Kidney (tissue), 14 donors: ENCODE results near the gene URM1. TPM values are rescaled to one million over a fixed set of nuclear protein-coding genes. Genes with fewer than 3 reads are reported as not detected.
"Not testable (repeated sequence)": the region's sequence is repeated elsewhere in the genome, so short reads cannot be mapped to it uniquely, and the experiment has no call there.

Source experiments
- DNase-seq, 5 donors: peaks; one replicate each; pipeline ENCODE4 v3.0.0-alpha.2; 2013 to 2020
- FAIRE-seq: peaks from 2 replicates; lab custom pipeline; 2012; peaks lifted over from hg19 to GRCh38; lab: Jason Lieb, UNC
- H3K27ac ChIP-seq, 2 donors: one replicate each; pipeline ENCODE4 v1.7.0; 2013; ENCODE audit warnings: low read depth in 2 of 2, low read length in 2 of 2, inconsistent platforms in 1 of 2
- H3K27me3 ChIP-seq: one replicate; pipeline ENCODE4 v1.7.1; 2013; ENCODE audit warnings: low read length, inconsistent platforms; ENCODE audit not compliant: control insufficient read depth, insufficient read depth
- H3K36me3 ChIP-seq, 3 donors: one replicate each; pipeline versions ENCODE4 v1.7.0 to v1.7.1; 2013; ENCODE audit warnings: low read length in 3 of 3, control low read depth in 1 of 3, inconsistent platforms in 1 of 3; ENCODE audit not compliant: insufficient read depth in 3 of 3, control insufficient read depth in 2 of 3
- H3K4me1 ChIP-seq, 3 donors: one replicate each; pipeline versions ENCODE4 v1.7.0 to v1.7.1; 2013; ENCODE audit warnings: low read length in 3 of 3, inconsistent platforms in 1 of 3, low read depth in 1 of 3; ENCODE audit not compliant: control insufficient read depth in 2 of 3, insufficient read depth in 2 of 3
- H3K4me3 ChIP-seq, 3 donors: one replicate each; pipeline versions ENCODE4 v1.7.0 to v1.8.1; 2013; ENCODE audit warnings: low read length in 3 of 3, control low read depth in 1 of 3, inconsistent platforms in 1 of 3
- H3K9ac ChIP-seq, 3 donors: one replicate each; pipeline versions ENCODE4 v1.7.0 to v1.7.1; 2013; ENCODE audit warnings: low read length in 3 of 3, control low read depth in 1 of 3, inconsistent platforms in 1 of 3
- H3K9me3 ChIP-seq, 3 donors: one replicate each; pipeline versions ENCODE4 v1.7.0 to v1.7.1; 2013; ENCODE audit warnings: low read length in 3 of 3, control low read depth in 1 of 3, inconsistent platforms in 1 of 3; ENCODE audit not compliant: control insufficient read depth in 2 of 3, insufficient read depth in 1 of 3
- intact Hi-C: fragments of 100-400 bp; cut with DNase I; formaldehyde crosslinking; loops from one replicate; pipeline ENCODE4 v1.11.1; 2022
- polyA plus RNA-seq: library from polyadenylated mRNA; stranded (reverse); fragments of 350-450 nt; fragmentation: Illumina TruSeq; extraction: RNeasy Lipid Tissue Mini Kit (QIAGEN cat#74804); gene quantifications from one replicate; pipeline ENCODE4 v1.2.3, GENCODE V29; 2014; ENCODE audit warnings: low read depth, low replicate concordance; ENCODE audit not compliant: insufficient read depth
- total RNA-seq: library from RNA; stranded (reverse); fragmentation: NEBNext Ultra II Directional; extraction: Animal tissue kit (Norgen Biotek cat#: 25700); gene quantifications from one replicate; pipeline ENCODE4 v1.2.1, GENCODE V29; 2021
- TF ChIP-seq, protein P1 (sequence below): IDR thresholded peaks from 3 replicates; pipeline ENCODE4 v1.5.1; 2012; ENCODE audit warnings: mild to moderate bottlenecking, moderate library complexity, borderline replicate concordance; ENCODE audit not compliant: insufficient read depth; ENCODE audit errors: extremely low read depth
- donor health status: control.
- donor health status: control.
- donor health status: control.
- donor health status: control.
- donor health status: control.
- donor health status: DM: yes; HTN: yes; CAD: no.
- donor health status: Normal renal cell carcinoma (clear cell type).

The URM1 gene
- total and polyA plus RNA-seq, 2 donors from 2014 or later: 55.2 to 55.9 TPM

DNA sequence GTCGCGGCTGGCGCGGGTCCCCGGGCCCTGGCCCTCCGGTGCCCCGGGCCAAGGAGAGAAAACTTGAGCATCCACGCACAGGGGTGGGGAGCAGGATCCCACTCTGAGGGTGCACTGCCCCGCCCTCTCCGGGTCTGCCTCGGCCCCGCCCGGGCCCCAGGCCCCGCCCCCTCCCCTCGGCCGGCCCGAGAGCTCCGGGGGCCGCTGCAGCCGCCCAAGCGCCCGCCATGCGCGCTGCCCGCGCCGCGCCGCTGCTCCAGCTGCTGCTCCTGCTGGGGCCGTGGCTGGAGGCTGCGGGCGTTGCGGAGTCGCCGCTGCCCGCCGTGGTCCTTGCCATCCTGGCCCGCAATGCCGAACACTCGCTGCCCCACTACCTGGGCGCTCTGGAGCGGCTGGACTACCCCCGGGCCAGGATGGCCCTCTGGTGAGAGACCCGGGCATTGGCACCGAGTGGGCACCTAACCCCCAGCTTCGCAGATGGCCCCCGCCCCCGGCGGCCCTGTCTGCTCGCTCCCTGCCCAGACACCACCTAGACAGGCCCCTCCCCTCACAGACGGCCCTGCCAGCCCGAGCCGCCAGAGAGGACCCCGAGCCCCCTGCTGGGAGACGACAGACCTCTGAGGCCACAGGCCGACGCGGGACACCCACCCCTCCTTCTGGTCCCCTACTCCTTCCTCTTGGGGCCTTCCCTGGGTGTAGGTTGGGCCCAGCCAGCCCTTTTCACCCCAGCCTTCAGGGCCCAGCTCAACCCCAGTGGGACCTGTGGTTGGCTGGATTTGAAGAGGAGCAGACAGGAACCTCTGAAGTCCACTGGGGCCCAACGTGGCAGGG, 49.7 kb downstream of the URM1 start, which contains the start of gene CERCAM:
Gene CERCAM, plus strand, starts transcription at position 207 of the 831 bp plus-strand sequence. Its CDS starts 21 bp downstream, at position 228.
- Histone ChIP-seq H3K27me3 (peaks cover 2% of the 10 kb centered on the region), H3K9ac (peak within 1 kb of the TSS in 2 of 3 donors; percentile 22 to 46), H3K36me3 (no peaks in the 10 kb centered on the region), H3K4me1 (peaks cover 0 to 12% (median 0%) of the 10 kb centered on the region in 3 donors), H3K4me3 (peak within 1 kb of the TSS; percentile 42 to 70 (median 46)), H3K9me3 (no peaks in the 10 kb centered on the region), H3K27ac (peak within 1 kb of the TSS in 1 of 2 donors; percentile 51)
- FAIRE-seq: no peak
- TF ChIP-seq, protein P1, sequence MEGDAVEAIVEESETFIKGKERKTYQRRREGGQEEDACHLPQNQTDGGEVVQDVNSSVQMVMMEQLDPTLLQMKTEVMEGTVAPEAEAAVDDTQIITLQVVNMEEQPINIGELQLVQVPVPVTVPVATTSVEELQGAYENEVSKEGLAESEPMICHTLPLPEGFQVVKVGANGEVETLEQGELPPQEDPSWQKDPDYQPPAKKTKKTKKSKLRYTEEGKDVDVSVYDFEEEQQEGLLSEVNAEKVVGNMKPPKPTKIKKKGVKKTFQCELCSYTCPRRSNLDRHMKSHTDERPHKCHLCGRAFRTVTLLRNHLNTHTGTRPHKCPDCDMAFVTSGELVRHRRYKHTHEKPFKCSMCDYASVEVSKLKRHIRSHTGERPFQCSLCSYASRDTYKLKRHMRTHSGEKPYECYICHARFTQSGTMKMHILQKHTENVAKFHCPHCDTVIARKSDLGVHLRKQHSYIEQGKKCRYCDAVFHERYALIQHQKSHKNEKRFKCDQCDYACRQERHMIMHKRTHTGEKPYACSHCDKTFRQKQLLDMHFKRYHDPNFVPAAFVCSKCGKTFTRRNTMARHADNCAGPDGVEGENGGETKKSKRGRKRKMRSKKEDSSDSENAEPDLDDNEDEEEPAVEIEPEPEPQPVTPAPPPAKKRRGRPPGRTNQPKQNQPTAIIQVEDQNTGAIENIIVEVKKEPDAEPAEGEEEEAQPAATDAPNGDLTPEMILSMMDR: no peak
- intact Hi-C loops: no loop called here
- DNase-seq: peak; percentile 60 to 88 (median 81)

DNA sequence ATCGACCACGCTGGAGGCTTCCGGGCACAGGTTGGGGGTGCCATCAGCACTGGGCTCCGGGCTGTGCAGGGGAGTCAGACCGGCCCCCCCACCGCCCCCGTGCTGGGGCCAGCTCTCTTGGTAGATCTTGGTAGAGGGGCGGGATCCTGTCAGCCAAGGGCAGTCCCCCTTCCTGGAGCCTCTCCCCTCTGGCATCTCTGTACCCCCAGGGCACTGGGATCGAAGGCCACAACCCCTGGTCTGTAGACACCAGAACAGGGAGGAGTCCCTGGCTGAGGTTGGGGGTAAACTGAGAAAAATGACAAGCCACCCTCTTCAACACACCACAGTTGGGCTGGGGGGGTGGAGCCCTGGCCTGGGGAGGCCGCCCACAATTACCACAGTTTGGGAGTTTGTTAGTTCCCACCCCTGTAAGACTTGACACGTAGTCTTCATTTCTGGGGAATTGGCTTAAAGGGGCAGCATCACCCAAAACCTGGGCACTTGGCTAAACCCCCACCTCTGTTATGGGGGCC, 50.4 kb downstream of the URM1 start:
- DNase-seq (peak in 1 of 5 donors; percentile 70), FAIRE-seq (no peak)
- TF ChIP-seq, protein P1: no peak
- Histone ChIP-seq H3K27ac (no peak overlapping the region), H3K4me1 (peaks cover 0 to 12% (median 0%) of the 10 kb centered on the region in 3 donors), H3K36me3 (no peaks in the 10 kb centered on the region), H3K4me3 (peak overlapping the region in 2 of 3 donors; percentile 46 to 70), H3K27me3 (peaks cover 2% of the 10 kb centered on the region), H3K9me3 (no peaks in the 10 kb centered on the region), H3K9ac (peak overlapping the region in 1 of 3 donors; percentile 46)
- intact Hi-C loops: no loop called here

DNA sequence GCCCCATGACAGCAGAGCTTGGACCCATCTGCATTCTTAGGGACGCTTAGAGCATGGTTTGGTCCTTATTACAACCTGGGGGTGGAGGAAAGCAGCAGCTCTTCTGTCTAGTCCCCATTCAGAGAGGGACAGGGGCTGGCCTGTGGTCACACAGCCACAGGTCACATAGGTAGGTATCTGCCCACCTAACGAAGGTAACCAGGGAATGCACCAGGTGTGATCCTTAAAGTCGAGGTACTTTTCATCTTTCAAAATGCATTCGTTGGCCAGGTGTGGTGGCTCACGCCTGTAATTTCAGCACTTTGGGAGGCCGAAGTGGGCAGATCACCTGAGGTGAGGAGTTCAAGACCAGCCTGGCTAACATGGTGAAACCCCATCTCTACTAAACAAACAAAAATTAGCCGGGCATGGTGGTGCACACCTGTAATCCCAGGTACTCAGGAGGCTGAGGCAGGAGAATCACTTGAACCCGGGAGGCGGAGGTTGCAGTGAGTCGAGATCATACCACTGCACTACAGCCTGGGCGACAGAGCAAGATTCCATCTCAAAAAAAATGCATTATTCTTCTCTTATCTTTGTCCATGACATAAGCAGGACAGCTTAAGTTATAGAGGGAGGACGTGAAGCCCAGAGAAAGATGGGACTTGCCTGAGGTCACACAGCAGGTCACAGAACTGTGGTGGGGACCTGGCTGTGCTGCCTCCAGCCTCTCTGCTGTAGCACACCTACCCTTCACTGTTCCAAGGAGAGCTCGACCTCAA, 51.0 kb downstream of the URM1 start:
- not testable (repeated sequence) for H3K9ac ChIP-seq, H3K27ac ChIP-seq, FAIRE-seq

More for the DNA sequence above, 51.0 kb downstream of the URM1 start:
- H3K9me3 ChIP-seq, intact Hi-C loops, DNase-seq, H3K36me3 ChIP-seq, H3K4me3 ChIP-seq, H3K27me3 ChIP-seq: not testable (repeated sequence)
- H3K4me1 ChIP-seq: peaks cover 0 to 12% (median 0%) of the 10 kb centered on the region in 3 donors
